ENCODE measurements around the gene YIPF6. TPM values are rescaled to one million over a fixed set of nuclear protein-coding genes. Genes with fewer than 3 reads are reported as not detected.

YIPF6 gene
- total RNA-seq, 1 experiment from 2014 or later = 16.3 TPM

DNA sequence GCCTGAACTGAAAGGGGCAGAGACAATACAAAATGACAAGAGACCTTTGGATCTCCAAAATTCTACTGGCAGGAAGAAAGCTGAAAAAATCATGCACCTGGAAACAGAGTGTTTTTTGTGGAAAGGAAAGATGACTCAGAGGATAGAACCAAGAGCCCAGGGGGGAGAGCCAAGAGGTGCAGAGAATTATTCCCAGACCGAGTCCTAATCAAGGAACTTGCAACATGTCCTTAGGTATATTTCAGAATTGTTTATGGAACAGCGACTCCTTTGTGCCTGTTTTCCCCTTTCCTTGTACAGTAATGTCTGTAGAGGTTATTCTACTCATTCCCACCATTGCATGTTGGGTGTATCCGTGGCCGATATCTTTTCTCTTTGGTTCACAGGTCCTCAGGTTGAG, 71.7 kb downstream of the YIPF6 start:
- H3K36me3 ChIP-seq = no peaks in the 10 kb centered on the region
- no peak for DNase-seq
- no peaks in the 10 kb centered on the region for H3K9me3 ChIP-seq
- no peak overlapping the region for H3K4me3 ChIP-seq
- no peaks in the 10 kb centered on the region for H3K27me3 ChIP-seq

DNA sequence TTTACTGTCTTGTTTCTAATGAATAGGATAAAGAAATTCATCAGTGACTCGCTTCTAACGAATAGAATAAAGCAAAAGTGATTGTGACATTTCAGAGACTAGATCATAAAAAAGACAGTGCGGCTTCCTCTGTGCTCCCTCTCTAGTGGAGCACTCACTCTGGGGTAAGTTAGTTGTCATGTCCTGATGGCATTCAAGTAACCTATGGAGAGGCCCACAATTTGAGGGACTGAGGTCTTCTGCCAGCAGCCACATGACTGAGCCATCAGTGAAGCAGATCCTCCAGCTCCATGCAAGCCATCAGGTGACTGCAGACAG, 72.4 kb downstream of the YIPF6 start:
- Histone ChIP-seq H3K36me3 (no peaks in the 10 kb centered on the region), H3K4me3 (no peak overlapping the region), H3K9me3 (no peaks in the 10 kb centered on the region), H3K27me3 (no peaks in the 10 kb centered on the region)
- DNase-seq = no peak

DNA sequence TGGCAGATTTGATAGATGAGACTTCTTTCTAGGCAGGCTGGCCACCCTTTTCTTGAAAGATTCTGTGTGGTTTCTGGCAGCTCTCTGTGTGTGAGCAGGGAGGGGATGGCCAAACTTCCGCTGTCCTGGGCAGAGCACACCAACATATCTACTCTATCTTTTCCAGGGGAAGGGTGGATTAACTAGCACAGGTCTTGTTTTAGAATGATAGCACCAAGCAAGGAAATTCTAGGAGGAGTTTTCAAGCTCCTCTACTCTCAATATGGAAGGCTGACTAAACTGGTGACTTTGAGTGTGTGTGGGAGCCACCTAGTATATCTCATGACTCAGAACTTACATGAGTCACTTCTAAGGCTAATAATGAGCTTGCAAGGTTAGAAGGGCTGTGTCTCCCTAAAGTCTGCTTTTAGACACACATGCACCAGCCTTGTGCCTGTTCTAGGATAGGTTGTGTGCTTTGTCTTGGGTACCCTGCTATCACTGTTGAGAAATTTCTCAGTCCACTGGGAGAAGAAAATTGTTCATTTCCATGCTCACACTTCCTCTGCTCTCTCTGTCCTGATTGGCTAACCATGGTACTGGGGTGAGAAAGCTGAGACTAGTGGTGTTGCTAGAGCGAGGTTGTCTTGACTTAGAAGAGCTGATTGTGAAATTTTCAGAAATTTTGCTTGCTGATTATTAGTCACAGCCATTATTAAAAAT, 72.9 kb downstream of the YIPF6 start:
- no peaks in the 10 kb centered on the region for H3K27me3 ChIP-seq
- H3K36me3 ChIP-seq = no peaks in the 10 kb centered on the region
- DNase-seq = peak; percentile 1
- no peak overlapping the region for H3K4me3 ChIP-seq
- H3K9me3 ChIP-seq = no peaks in the 10 kb centered on the region

DNA sequence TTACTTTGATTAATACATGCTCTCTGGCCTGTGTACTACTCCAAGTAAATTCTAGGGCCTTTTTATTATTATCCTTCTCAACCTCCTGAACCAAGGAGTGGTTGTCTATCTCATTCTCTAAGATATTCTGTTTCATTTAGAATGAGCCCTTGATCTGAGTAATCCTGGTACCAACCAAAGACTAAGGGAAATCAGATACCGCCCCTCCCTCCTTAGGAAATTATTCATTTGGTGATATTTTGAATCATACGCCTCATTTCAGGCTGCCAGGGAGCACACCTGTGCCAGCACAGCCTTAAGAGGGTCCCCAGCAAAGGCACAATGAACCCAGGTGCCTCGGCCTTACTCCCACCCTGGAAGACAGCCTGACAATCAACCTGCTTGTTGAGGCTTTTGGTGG, 75.4 kb downstream of the YIPF6 start:
- H3K27me3 ChIP-seq = no peaks in the 10 kb centered on the region
- no peaks in the 10 kb centered on the region for H3K9me3 ChIP-seq
- DNase-seq = no peak
- H3K4me3 ChIP-seq = no peak overlapping the region
- H3K36me3 ChIP-seq = no peaks in the 10 kb centered on the region

DNA sequence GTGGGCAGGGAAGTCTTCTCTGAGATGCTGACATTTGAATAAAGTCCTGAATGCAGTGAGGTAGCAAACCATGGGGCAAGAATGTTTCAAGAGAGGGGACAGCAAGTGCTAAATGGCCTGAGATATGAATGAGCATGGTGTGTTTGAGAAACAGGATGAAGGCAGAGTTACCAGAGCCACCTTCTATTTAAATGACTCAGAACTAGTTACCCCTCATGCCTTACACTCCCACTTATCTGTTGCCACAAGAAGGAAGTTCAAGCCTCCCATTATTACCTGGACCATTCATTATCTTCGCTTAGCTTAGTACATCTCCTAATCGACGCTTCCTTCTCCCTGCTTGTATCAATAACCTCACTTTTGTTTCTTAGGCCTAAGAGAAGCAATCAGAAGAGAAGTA, 81.0 kb downstream of the YIPF6 start:
- DNase-seq = no peak
- Histone ChIP-seq H3K36me3 (no peaks in the 10 kb centered on the region), H3K4me3 (no peak overlapping the region), H3K27me3 (no peaks in the 10 kb centered on the region), H3K9me3 (no peaks in the 10 kb centered on the region)

DNA sequence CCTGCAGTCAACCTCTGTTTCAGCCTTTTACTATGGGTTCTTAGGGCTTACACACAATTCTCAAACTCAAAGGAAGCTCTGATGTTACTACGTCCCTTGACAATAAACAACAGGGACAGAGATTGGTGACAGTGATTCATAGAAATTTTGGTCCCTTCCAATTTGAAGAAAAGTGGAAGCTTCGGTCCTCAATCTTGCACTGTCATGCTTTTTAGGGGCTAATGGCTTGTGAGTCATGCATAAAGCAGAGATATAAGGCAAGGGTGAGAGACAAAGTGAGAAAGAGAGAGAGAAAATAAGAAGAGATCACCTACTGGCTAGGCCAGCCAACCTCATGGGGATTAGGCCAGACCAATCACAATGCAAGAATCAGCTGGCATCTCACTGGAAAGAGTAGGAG, 85.4 kb downstream of the YIPF6 start:
- no peak for DNase-seq
- no peak overlapping the region for H3K4me3 ChIP-seq
- no peaks in the 10 kb centered on the region for H3K9me3 ChIP-seq
- H3K27me3 ChIP-seq = no peaks in the 10 kb centered on the region
- no peaks in the 10 kb centered on the region for H3K36me3 ChIP-seq

Other genes starting within 250 kb of the YIPF6 start
- gene OPHN1, start 65.6 kb upstream of the YIPF6 start, total RNA-seq (2014; rRNA removed; shearing (Covaris generic); ENCODE audit: low replicate concordance) = 0.37 and 2.4 TPM in 2 replicates
- gene STARD8, start 148.6 kb downstream of the YIPF6 start, total RNA-seq (2014; rRNA removed; shearing (Covaris generic); ENCODE audit: low replicate concordance) = 1.4 and 2.8 TPM in 2 replicates